Hepatocyte (in vitro differentiated cells): ENCODE results near the gene KBTBD4.

Experiments
- EZH2 ChIP-seq: fragments of 200-600 bp; sonication (generic); IDR thresholded peaks from 2 replicates; pipeline ENCODE4 v1.6.1; 2016; ENCODE audit warnings: antibody characterized with exemption, mild to moderate bottlenecking, borderline replicate concordance
- TF ChIP-seq, protein P1 (sequence below): fragments of 200-600 bp; sonication (generic); IDR thresholded peaks from 2 replicates; pipeline ENCODE4 v1.5.1; 2016; ENCODE audit warnings: antibody characterized with exemption, mild to moderate bottlenecking; ENCODE audit not compliant: poor library complexity

DNA sequence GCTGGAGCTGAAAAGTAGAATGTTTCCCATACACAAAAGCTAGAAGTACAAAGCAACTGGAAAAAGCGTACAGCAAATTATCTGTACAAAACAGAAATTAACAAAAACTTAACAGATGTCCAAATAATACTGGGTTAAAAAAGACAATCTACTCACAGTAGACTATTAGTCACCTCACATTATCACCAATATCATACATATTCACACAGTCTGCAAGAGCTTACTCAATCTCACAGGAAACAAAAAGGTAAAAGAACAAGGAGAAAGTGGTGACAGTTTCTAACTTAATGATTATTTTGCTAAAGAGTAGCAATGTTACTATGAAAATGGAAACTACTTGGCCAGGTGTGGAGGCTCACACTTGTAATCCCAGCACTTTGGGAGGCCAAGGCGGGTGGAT lies 37.7 kb downstream of the KBTBD4 start:
- TF ChIP-seq, protein P1, sequence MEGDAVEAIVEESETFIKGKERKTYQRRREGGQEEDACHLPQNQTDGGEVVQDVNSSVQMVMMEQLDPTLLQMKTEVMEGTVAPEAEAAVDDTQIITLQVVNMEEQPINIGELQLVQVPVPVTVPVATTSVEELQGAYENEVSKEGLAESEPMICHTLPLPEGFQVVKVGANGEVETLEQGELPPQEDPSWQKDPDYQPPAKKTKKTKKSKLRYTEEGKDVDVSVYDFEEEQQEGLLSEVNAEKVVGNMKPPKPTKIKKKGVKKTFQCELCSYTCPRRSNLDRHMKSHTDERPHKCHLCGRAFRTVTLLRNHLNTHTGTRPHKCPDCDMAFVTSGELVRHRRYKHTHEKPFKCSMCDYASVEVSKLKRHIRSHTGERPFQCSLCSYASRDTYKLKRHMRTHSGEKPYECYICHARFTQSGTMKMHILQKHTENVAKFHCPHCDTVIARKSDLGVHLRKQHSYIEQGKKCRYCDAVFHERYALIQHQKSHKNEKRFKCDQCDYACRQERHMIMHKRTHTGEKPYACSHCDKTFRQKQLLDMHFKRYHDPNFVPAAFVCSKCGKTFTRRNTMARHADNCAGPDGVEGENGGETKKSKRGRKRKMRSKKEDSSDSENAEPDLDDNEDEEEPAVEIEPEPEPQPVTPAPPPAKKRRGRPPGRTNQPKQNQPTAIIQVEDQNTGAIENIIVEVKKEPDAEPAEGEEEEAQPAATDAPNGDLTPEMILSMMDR, result no peak
- no peak for TF ChIP-seq EZH2
